Gastroesophageal sphincter (tissue), 4 donors: ENCODE results near the gene ING5. TPM values are rescaled to one million over a fixed set of nuclear protein-coding genes. Genes with fewer than 3 reads are reported as not detected.

ENCODE experiments used
- ATAC-seq: fragments of 150-250 bp; one replicate; pipeline ENCODE4 v1.9.1; 2016; ENCODE audit warnings: mild to moderate bottlenecking, moderate library complexity
- H3K27ac ChIP-seq, 4 donors: fragments of 200-600 bp; sonication (generic) in 3 of 4; 1 replicate in 3 of 4; 2 replicates in 1 of 4; pipeline ENCODE4 v1.5.1; 2016 to 2019
- H3K27me3 ChIP-seq: fragments of 200-600 bp; sonication (generic); one replicate; pipeline ENCODE4 v1.5.1; 2019
- H3K36me3 ChIP-seq, 2 donors: fragments of 200-600 bp; sonication (generic); one replicate each; pipeline ENCODE4 v1.5.1; 2019; ENCODE audit warnings: control low read depth in 1 of 2
- H3K4me1 ChIP-seq, 3 donors: fragments of 200-600 bp; sonication (generic); 1 replicate in 2 of 3; 2 replicates in 1 of 3; pipeline ENCODE4 v1.5.1; 2016 to 2019; ENCODE audit warnings: control low read depth in 2 of 3
- H3K4me3 ChIP-seq, 2 donors: fragments of 200-600 bp; sonication (generic); one replicate each; pipeline ENCODE4 v1.5.1; 2019; ENCODE audit warnings: mild to moderate bottlenecking in 1 of 2, moderate library complexity in 1 of 2
- H3K9me3 ChIP-seq, 3 donors: fragments of 200-600 bp; sonication (generic); one replicate each; pipeline ENCODE4 v1.5.1; 2017 to 2019; ENCODE audit warnings: control low read depth in 2 of 3
- EP300 ChIP-seq: sonication (generic); formaldehyde crosslinking; IDR thresholded peaks from one replicate; pipeline ENCODE4 v1.6.1; 2017; ENCODE audit warnings: antibody characterized with exemption, mild to moderate bottlenecking
- POLR2A ChIP-seq, 2 donors: fragments of 450-650 bp; IDR thresholded peaks; one replicate each; pipeline ENCODE4 v1.6.1; 2017; ENCODE audit warnings: antibody characterized with exemption in 2 of 2, mild to moderate bottlenecking in 2 of 2, moderate library complexity in 1 of 2
- POLR2AphosphoS5 ChIP-seq: sonication (generic); formaldehyde crosslinking; IDR thresholded peaks from one replicate; pipeline ENCODE4 v1.6.1; 2017; ENCODE audit warnings: antibody characterized with exemption
- WGBS, 2 donors: methylation state at CpG; one replicate each; pipeline ENCODE4 v1.1.5; 2018; ENCODE audit warnings: low coverage in 1 of 2; 5-methylcytosine and 5-hydroxymethylcytosine counted together
- total RNA-seq, 4 donors: library from RNA; depleted of rRNA; stranded (reverse); fragments of >200 nt; gene quantifications; one replicate each; pipeline ENCODE4 v1.1.0, GENCODE V29; 2016
- TF ChIP-seq, protein P1 (sequence below), 4 experiments: fragments of 200-600 bp in 2 of 4; fragments of 450-650 bp in 2 of 4; sonication (generic) in 1 of 4; IDR thresholded peaks; one replicate each; pipeline ENCODE4 v1.5.1; 2017 to 2019; ENCODE audit warnings: antibody characterized with exemption in 4 of 4, mild to moderate bottlenecking in 2 of 4, moderate library complexity in 2 of 4

ING5 gene
- total RNA-seq, 4 donors from 2014 or later: 18.0 to 46.7 (median 35.5) TPM

- Histone ChIP-seq H3K4me1 (no peaks in the 10 kb centered on the region), H3K4me3 (no peak overlapping the region), H3K27ac (no peak overlapping the region), H3K36me3 (peaks cover 0 to 90% of the 10 kb centered on the region in 2 donors), H3K27me3 (no peaks in the 10 kb centered on the region), H3K9me3 (no peaks in the 10 kb centered on the region)
- 100% methylated on average over 1 of the region's 17 CpGs; no CpG with 5 or more reads in 1 of the 2 donors for WGBS, 2 donors
- no peak for ATAC-seq
- TF ChIP-seq, protein P1, sequence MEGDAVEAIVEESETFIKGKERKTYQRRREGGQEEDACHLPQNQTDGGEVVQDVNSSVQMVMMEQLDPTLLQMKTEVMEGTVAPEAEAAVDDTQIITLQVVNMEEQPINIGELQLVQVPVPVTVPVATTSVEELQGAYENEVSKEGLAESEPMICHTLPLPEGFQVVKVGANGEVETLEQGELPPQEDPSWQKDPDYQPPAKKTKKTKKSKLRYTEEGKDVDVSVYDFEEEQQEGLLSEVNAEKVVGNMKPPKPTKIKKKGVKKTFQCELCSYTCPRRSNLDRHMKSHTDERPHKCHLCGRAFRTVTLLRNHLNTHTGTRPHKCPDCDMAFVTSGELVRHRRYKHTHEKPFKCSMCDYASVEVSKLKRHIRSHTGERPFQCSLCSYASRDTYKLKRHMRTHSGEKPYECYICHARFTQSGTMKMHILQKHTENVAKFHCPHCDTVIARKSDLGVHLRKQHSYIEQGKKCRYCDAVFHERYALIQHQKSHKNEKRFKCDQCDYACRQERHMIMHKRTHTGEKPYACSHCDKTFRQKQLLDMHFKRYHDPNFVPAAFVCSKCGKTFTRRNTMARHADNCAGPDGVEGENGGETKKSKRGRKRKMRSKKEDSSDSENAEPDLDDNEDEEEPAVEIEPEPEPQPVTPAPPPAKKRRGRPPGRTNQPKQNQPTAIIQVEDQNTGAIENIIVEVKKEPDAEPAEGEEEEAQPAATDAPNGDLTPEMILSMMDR (IDR thresholded peaks at IDR 0.05): no peak
- no peak for TF ChIP-seq POLR2A (IDR thresholded peaks at IDR 0.05)
- no peak for TF ChIP-seq POLR2AphosphoS5
- no peak for TF ChIP-seq EP300
Observed at GRCh38 chr2:241760301-241760771, 58.5 kb downstream of the ING5 start.

DNA sequence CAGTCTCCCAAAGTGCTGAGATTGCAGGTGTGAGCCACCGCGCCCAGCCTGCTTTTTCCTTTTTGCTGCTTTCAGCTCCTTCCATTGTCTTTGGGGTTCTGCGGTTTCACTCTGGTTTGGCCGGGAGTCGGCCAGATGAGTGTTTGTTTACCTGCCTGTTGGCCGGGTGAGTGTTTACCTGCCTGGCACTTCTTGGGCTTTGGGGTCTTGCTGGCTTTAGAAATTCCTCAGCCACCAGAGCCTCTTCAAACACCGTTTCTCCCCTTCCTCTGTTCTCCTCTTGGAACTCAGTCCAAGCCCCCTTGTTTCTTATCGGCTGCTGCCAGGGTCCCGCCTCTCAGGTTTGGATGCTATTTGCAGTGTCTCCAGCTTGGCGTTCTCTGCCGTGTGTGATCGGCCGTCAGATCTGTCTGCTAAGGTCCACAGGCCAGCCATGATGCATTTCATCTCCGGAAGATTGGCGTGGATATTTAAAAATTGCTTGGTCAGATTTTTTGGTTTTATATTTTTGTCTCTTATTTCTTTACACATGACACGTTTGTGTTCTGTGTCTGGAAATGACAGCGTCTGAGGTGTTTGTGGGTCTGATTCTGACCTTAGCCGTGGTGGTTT, 60.6 kb downstream of the ING5 start:
- no peak for ATAC-seq
- Histone ChIP-seq H3K36me3 (peaks cover 0 to 71% of the 10 kb centered on the region in 2 donors), H3K27me3 (no peaks in the 10 kb centered on the region), H3K9me3 (no peaks in the 10 kb centered on the region), H3K4me3 (no peak overlapping the region), H3K4me1 (no peaks in the 10 kb centered on the region), H3K27ac (no peak overlapping the region)
- WGBS, 2 donors: 65 to 88% methylated on average over 14 to 18 of the region's 18 CpGs
- TF ChIP-seq POLR2AphosphoS5 (no peak), EP300 (no peak), POLR2A (IDR thresholded peaks at IDR 0.05) (no peak)
- TF ChIP-seq, protein P1 (IDR thresholded peaks at IDR 0.05): no peak

DNA sequence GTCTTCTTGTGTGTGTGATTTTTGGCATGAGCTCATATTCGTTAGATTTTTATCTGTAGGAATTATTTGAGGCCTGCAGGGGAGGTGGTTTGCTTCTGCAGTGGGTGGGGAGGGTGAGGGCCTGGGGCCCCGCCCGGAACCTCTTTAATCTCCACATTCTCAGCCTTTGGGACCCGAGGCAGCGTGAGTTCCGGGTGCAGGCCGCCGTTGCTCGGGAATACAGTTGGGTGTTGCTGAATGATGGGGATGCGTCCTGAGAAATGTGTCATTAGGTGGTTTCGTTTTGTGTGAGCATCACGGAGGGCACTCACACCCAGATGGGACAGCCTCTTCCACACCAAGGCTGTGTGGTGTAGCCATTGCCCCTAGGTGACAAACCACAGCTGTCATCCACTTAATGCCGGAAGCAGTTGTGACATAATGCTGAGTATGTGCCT, 61.1 kb downstream of the ING5 start:
- H3K27ac ChIP-seq: no peak overlapping the region
- no peak overlapping the region for H3K4me3 ChIP-seq
- peaks cover 0 to 71% of the 10 kb centered on the region in 2 donors for H3K36me3 ChIP-seq
- no peaks in the 10 kb centered on the region for H3K4me1 ChIP-seq
- H3K9me3 ChIP-seq: no peaks in the 10 kb centered on the region
- 57 to 94% methylated on average over 1 to 3 of the region's 13 CpGs for WGBS, 2 donors
- TF ChIP-seq POLR2A (IDR thresholded peaks at IDR 0.05) (no peak), EP300 (no peak), POLR2AphosphoS5 (no peak)
- TF ChIP-seq, protein P1 (IDR thresholded peaks at IDR 0.05): no peak
- ATAC-seq: no peak
- H3K27me3 ChIP-seq: no peaks in the 10 kb centered on the region

DNA sequence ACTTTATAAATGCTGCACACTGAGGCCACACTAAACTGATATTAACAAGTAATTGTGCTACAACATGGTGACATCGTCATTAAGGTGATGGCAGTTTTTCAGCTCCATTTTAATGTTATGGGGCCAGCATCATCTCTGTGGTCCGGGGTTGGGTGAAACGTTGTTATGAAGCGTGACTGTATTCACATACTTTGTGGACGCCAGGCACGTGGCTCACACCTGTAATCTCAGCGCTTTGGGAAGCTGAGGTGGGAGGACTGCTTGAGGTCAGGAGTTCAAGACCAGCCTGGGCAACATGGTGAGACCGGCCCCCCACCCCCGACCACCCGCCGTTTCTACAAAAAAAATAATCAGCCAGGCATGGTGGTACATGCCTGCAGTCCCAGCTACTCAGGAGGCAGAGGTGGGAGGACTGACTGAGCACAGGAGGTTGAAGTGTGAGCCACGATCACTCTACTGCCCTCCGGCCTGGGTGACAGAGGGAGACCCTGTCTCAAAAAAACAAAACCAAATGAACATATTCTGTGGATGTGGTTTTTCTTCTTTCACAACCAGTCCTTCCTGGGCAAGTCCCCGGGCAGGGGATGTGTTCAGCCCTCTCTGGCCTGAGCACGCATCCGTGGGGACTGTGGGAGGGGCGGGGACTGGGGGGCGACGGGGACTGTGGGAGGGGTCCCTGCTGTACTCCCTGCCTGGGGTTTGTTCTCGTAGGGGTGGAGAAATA, 61.9 kb downstream of the ING5 start:
- Histone ChIP-seq H3K27ac (no peak overlapping the region), H3K4me1 (no peaks in the 10 kb centered on the region), H3K36me3 (peaks cover 0 to 71% of the 10 kb centered on the region in 2 donors), H3K27me3 (no peaks in the 10 kb centered on the region), H3K9me3 (no peaks in the 10 kb centered on the region), H3K4me3 (no peak overlapping the region)
- ATAC-seq: no peak
- TF ChIP-seq POLR2A (IDR thresholded peaks at IDR 0.05): no peak
- TF ChIP-seq POLR2AphosphoS5: no peak
- no peak for TF ChIP-seq EP300
- TF ChIP-seq, protein P1 (IDR thresholded peaks at IDR 0.05): no peak
- WGBS, 2 donors: 78 to 80% methylated on average over 1 to 4 of the region's 20 CpGs
